Iris pigment epithelial cell (primary cell): ENCODE data around the gene BUB3.

ENCODE experiments used
- DNase-seq: peaks from one replicate; pipeline ENCODE4 v3.0.0-alpha.2; 2011; ENCODE audit warnings: low read depth

Gene BUB3

DNA sequence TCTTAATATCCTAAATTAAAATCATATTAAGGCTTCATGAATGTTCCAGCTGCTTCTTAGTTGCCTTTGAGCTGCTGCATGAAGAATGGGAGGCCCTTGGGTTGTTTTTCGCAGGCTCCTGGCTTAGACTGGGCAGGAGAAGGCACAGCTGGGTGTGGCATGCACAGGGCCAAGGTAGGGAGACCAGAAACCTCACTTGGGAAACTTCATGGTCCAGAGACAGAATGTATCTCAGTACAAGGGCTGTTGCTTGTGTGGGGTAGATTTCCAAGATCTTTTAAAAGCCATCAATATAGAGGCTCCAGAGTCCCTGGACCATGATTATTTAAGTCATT is 49.9 kb downstream of the BUB3 start:
- DNase-seq: no peak

DNA sequence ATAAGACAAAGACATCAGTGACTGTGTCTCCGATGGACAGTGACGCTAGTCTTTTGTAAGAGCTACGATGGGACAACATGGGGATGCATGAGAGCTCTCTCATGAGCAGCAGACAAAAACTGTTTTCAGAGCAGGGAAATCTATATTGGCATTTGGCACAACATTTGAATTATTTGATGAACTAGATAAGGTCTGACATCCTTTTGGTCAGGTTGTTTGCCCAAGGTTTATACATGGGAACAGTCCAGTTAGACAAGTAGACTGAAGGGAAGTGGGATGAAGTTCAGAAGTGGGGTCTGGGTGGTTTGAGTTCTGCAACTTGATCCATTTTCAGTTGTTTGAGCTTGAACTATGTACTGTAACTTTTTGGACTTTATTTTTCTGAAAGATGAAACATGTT is 50.8 kb downstream of the BUB3 start:
- no peak for DNase-seq

DNA sequence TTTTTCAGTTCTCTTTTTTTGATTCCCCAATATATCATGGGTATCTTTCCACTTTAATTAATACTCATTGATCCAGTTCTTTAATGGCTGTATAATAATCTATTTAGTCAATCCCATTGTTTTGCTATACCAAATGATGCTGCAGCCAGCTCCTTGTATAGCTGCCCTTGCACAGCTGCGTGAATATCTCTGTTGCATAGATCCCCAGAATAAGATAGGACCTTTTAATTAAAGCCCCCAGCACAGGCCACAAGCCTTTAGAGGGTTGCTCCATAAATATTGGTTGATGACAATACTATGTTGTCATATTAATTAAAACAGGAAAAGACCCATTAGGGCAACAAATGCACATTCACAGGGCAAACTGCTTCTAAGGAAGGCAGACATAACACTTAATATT is 57.9 kb downstream of the BUB3 start:
- DNase-seq: no peak

DNA sequence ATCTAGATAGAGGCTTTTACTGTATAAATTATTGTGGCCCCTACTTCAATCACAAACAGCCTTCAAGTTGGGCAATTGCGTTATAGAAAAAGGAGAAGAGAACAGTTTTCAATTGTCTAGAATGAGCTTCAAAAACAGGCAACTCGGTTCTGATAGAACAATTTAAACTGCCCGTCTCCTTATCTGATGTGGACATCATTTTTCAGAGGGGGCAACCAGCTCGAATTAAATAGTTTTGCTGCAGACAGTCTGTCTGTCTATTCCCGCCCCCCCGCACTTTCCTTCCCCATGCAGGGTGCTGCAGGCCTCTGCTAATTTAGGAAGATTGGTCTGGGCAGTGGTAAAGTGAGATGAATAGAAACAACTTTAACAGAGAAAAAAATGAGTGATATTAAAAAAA is 58.4 kb downstream of the BUB3 start:
- no peak for DNase-seq

DNA sequence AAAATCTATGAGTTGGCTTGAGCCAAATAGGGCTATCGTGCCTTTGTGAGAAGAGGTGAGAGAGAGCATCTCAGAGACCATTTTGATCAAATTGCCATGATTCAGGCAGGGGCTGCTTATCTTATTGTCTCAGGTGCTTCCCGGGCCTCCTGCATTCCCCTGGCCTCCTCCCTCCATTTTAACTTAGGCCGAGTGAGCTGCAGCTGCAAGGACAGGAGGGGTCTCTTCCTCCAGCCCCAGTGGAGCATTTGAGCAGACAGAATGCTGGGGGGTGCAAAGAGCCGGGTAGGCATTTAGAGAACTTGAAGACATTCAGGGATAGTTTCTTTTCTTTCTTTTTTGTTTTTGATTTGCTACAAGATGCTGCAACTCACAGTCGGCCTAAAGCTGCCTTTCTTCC is 59.0 kb downstream of the BUB3 start:
- no peak for DNase-seq
